HG02884 (cell line): ENCODE data around the gene AGAP4.
"Not testable (repeated sequence)": the region's sequence is repeated elsewhere in the genome, so short reads cannot be mapped to it uniquely, and the experiment has no call there.

Source experiments
- ATAC-seq: cut with Tn5 transposase; IDR thresholded peaks from one replicate; pipeline ENCODE4 v1.9.1; 2021; ENCODE audit warnings: mild to moderate bottlenecking, moderate library complexity; ENCODE audit not compliant: unreplicated experiment

The AGAP4 gene

GRCh38 chr10:45847400-45847799 lies at the start of gene AGAP4:
AGAP4 (minus strand) TSS chr10:45847500; CDS start chr10:45847347, 153 bp downstream.
- ATAC-seq = not testable (repeated sequence)

- ATAC-seq = not testable (repeated sequence)
These were observed 43.4 kb upstream of the AGAP4 start for GRCh38 chr10:45890721-45891120.

DNA sequence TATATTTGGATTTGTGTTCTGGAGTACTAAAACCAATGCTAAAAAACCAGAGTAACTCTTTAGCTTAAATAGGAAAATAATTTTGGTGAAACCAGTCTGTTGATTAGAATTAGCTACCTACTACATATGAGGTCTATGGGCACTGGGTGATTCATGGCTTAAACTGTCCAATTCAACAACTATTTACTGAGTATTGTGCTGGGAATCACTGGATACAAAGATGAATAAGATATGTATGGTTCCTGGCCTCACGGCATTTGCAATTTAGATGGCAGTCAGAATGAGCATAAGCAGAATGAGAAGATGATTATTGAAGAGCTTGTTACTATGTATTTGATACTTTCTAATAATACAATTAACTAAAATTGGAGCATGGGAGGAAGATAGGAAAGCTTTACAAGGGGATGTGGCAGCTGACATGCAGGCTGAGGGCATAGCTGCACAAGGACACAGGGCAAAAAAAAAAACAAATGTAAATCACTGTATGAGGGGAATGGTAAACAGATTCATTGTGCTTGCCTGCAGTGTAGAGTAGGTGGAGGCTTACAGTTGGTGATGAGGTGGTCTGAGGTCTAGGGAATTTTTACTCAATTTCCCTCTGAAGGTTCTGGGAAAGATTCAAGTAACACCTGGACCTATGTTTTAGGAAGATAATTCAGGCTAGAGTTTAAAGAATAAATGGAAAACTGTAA lies 42.4 kb upstream of the AGAP4 start:
- ATAC-seq = not testable (repeated sequence)

DNA sequence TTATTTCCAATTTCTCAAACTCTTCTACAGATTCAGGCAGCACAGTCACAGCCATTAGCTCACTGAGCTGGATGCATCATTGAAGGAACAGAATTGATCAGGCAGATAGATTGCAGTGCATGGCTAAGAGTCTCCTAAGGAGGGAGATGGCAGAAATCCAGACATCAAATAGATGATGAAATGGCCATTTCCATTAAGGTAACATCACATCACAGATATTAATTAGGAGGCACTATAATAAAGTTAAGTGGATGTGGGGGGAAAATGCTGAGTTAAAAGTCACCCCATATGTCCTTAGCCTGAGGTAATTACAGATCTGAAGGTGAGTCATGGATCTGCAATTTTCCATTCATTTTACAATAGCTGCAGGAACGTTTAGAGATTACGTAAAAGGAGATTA lies 35.6 kb upstream of the AGAP4 start:
- not testable (repeated sequence) for ATAC-seq

DNA sequence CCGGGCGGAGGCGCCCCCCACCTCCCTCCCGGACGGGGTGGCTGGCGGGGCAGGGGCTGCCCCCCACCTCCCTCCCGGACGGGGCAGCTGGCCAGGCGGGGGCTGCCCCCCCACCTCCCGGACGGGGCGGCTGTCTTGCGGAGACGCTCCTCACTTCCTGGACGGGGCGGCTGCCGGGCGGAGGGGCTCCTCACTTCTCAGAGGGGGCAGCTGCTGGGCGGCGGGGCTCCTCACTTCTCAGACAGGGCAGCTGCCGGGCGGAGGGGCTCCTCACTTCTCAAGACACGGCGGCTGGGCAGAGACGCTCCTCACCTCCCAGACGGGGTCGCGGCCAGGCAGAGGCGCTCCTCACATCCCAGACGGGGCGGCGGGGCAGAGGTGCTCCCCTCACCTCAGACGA lies 18.1 kb upstream of the AGAP4 start:
- ATAC-seq = not testable (repeated sequence)

GRCh38 chr10:45864264-45864663 lies 17.0 kb upstream of the AGAP4 start:
- ATAC-seq = not testable (repeated sequence)

DNA sequence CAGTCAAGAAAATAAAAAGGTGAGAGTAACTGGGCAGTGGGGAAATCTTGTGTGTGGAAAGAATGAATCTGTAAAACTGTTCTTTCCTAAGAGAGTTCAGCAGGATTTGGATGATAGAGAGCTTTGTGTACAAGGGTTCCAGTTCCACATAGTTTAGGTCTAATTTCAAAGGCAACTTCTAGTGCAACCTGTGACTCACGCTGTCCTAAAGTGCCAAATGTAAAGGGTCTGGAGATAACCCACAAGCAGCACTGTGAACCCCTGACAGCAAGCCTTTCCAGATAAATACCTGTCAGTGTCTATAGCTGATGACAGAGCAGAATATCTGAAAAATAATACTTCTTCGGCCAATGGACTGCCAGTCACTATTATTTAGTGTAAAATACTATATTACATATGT lies 16.3 kb upstream of the AGAP4 start:
- not testable (repeated sequence) for ATAC-seq

- not testable (repeated sequence) for ATAC-seq
These were observed 10.6 kb upstream of the AGAP4 start for GRCh38 chr10:45857931-45858330.

- not testable (repeated sequence) for ATAC-seq
These were observed 1.2 kb upstream of the AGAP4 start for GRCh38 chr10:45848467-45848866.

DNA sequence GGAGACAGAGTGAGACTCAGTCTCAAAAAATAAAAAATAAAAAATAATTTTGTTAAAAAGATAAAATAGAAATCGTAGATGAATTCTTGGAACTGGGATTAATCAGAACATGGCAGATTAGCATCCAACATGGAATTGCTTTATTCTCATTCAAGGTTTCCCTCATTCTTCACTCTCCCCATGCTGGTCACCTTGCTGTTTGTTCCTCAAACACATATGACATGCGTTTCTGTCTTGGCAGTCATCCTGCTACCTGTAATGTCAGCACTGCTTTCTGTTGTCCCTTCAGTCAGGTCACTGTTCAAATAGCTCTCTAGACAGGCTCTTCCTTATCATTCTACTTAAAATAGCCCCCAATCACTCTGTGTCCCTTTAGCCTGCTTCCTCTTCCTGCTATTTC lies 24.4 kb downstream of the AGAP4 start:
- not testable (repeated sequence) for ATAC-seq

GRCh38 chr10:45820107-45820830 lies 27.0 kb downstream of the AGAP4 start:
- not testable (repeated sequence) for ATAC-seq

DNA sequence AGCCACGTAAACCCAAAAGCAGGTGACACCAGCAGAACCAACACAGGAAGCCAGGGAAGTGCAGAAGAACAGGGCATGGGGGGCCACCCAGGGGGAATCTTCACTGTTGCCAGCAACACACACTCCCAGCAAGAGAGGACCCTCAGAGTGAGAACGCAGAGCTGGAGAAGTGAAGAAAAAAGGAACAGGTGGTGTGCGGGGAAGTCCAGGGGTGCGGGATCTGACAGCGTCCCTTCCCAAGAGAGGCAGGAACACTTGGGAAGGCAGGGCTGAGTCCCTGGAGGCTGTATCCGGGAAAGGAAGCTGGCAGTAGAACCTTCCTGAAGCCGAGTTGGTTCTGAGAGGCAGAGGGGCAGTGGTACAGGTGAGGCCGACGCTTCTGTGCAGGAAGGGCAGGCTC lies 27.7 kb downstream of the AGAP4 start:
- ATAC-seq = no peak

- no peak for ATAC-seq
These were observed 29.4 kb downstream of the AGAP4 start for GRCh38 chr10:45817912-45818311.

DNA sequence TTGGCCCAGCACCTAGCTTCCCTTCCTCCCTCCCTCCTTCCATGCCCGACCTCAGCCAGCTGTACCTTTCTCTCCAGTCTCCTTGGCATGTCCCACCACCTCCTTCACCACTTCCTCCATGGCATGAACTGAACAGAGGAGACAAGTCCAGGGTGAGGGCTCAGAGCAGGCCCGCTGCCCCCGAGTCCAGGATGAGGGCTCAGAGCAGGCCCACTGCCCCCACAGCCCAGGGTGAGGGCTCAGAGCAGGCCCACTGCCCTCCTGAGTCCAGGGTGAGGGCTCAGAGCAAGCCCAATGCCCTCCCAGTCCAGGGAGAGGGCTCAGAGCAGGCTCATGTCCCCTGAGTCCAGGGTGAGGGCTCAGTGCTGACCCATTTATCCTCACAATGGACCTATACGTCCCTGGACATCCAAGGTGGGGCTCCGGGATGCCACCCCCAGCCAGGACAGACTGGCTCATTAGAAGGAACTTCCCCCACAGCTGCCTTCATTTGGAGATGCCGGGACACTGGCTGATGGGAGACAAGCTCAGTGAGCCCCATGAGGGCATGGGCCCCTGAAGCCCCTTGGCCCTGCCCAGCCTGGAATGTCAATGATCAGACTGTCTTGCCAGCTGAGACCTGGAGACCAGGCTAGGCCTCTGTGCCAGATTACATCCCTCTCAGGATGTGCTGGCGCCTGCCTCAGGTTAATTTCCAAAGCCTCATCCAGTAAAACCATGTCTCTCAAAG lies 30.0 kb downstream of the AGAP4 start:
- no peak for ATAC-seq

DNA sequence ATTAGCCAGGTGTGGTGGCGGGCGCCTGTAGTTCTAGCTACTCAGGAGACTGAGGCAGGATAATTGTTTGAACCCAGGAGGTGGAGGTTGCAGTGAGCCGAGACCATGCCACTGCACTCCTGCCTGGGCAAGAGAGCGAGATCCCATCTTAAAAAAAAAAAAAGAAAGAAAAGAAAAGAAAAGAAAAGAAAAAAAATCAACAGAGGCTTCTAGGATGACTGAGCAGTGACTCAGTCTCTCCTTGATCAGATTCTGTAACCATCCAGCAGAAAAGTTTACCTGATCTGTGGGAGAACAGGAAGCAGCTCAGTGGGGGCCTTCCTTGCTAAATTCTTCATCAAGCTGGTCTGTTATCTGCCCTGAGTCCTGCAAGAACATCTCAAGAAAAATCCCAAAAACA lies 33.2 kb downstream of the AGAP4 start:
- ATAC-seq = not testable (repeated sequence)

- ATAC-seq = not testable (repeated sequence)
These were observed 34.3 kb downstream of the AGAP4 start for GRCh38 chr10:45812959-45813358.

GRCh38 chr10:45811075-45811474 lies 36.2 kb downstream of the AGAP4 start:
- no peak for ATAC-seq

DNA sequence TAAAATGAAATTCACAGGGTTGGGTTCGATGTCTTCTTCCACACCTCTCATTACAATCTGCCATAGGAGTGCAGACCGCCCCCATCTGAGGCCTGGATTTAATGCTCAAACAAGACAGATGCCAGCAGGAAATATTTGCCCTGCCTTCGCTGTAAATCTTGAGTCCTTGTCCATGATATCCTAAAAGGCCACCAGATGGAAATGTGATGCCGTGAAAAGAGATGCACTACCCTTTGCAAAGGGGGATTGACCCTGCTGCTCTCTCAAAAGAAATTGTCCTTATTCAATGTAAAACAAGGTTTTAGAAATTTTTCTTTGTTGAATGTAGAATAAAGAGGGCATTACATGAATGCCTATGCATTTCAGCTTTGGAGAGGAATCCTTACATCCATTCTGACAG lies 37.5 kb downstream of the AGAP4 start:
- no peak for ATAC-seq

- not testable (repeated sequence) for ATAC-seq
These were observed 42.3 kb downstream of the AGAP4 start for GRCh38 chr10:45804996-45805395.

- not testable (repeated sequence) for ATAC-seq
These were observed 44.0 kb downstream of the AGAP4 start for GRCh38 chr10:45803060-45804010.
